Body of pancreas (tissue), 4 donors: ENCODE measurements around the gene HOXC6.

ENCODE experiments used
- CTCF ChIP-seq, 7 experiments: fragments of 450-650 bp in 4 of 7; fragments of 200-600 bp in 3 of 7; sonication (generic) in 3 of 7; IDR thresholded peaks; one replicate each; pipeline ENCODE4 v1.5.1; 2016 to 2019; ENCODE audit warnings: antibody characterized with exemption in 7 of 7
- POLR2A ChIP-seq, 3 donors: fragments of 450-650 bp; IDR thresholded peaks; one replicate each; pipeline ENCODE4 v1.6.1; 2016; ENCODE audit warnings: antibody characterized with exemption in 3 of 3, mild to moderate bottlenecking in 2 of 3

- TF ChIP-seq CTCF (IDR thresholded peaks at IDR 0.05) = no peak
- TF ChIP-seq POLR2A (IDR thresholded peaks at IDR 0.05) = no peak
Observed at GRCh38 chr12:54006559-54007220, 21.6 kb upstream of the HOXC6 start.
